Urothelium cell line (cell line): ENCODE data around the gene HIPK1.
"Not testable (repeated sequence)": the region's sequence is repeated elsewhere in the genome, so short reads cannot be mapped to it uniquely, and the experiment has no call there.

Source experiments
- DNase-seq: peaks from one replicate; pipeline ENCODE4 v3.0.0; 2011; ENCODE audit warnings: low spot score, mixed read lengths
- FAIRE-seq: peaks from 2 replicates; lab custom pipeline; 2011; peaks lifted over from hg19 to GRCh38; lab: Jason Lieb, UNC

Gene HIPK1

GRCh38 chr1:113943028-113943811 is 14.1 kb downstream of the HIPK1 start:
- FAIRE-seq, result no peak
- no peak for DNase-seq

- FAIRE-seq, result no peak
- DNase-seq, result no peak
Observed at GRCh38 chr1:113945329-113945728, 16.2 kb downstream of the HIPK1 start.

- DNase-seq (no peak), FAIRE-seq (no peak)
Observed at GRCh38 chr1:113946112-113946511, 17.0 kb downstream of the HIPK1 start.

GRCh38 chr1:113946678-113947387 is 17.7 kb downstream of the HIPK1 start:
- DNase-seq (no peak), FAIRE-seq (no peak)

- DNase-seq (no peak), FAIRE-seq (no peak)
Observed at GRCh38 chr1:113947388-113948107, 18.4 kb downstream of the HIPK1 start.

GRCh38 chr1:113948151-113948550 is 19.0 kb downstream of the HIPK1 start:
- not testable (repeated sequence) for DNase-seq, FAIRE-seq

- FAIRE-seq (no peak), DNase-seq (peak; percentile 26)
Observed at GRCh38 chr1:113949007-113949406, 19.9 kb downstream of the HIPK1 start.

- DNase-seq, result no peak
- FAIRE-seq, result no peak
Observed at GRCh38 chr1:113950908-113951307, 21.8 kb downstream of the HIPK1 start.

GRCh38 chr1:113951719-113952118 is 22.6 kb downstream of the HIPK1 start:
- no peak for FAIRE-seq
- DNase-seq, result no peak

GRCh38 chr1:113957984-113958383 is 28.9 kb downstream of the HIPK1 start:
- DNase-seq (no peak), FAIRE-seq (no peak)

- FAIRE-seq (no peak), DNase-seq (no peak)
Observed at GRCh38 chr1:113958691-113959090, 29.6 kb downstream of the HIPK1 start.

GRCh38 chr1:113963281-113963906 is 34.3 kb downstream of the HIPK1 start:
- FAIRE-seq (no peak), DNase-seq (no peak)

- DNase-seq, result no peak
- no peak for FAIRE-seq
Observed at GRCh38 chr1:113965703-113966412, 36.7 kb downstream of the HIPK1 start.

GRCh38 chr1:113972954-113973353 is 43.8 kb downstream of the HIPK1 start:
- DNase-seq (no peak), FAIRE-seq (no peak)

- DNase-seq (no peak), FAIRE-seq (no peak)
Observed at GRCh38 chr1:113975211-113975895, 46.2 kb downstream of the HIPK1 start.

GRCh38 chr1:113976609-113977278 is 47.6 kb downstream of the HIPK1 start:
- FAIRE-seq, result no peak
- DNase-seq, result peak; percentile 39

GRCh38 chr1:113977906-113978305 is 48.8 kb downstream of the HIPK1 start:
- FAIRE-seq (no peak), DNase-seq (no peak)

- peak; percentile 35 for FAIRE-seq
Observed at GRCh38 chr1:113978863-113979702, 50.0 kb downstream of the HIPK1 start, which contains the start of gene OLFML3. TSS of gene OLFML3 (plus strand) at chr1:113979474. CDS start at chr1:113979517, 43 bp downstream.

More at GRCh38 chr1:113978863-113979702, 50.0 kb downstream of the HIPK1 start, which contains the start of gene OLFML3:
- DNase-seq, result peak; percentile 92
